SU-DHL-6 (cell line): Measurements from ENCODE around the gene RANGRF.

ENCODE experiments used
- H2AFZ ChIP-seq: fragments of 200-600 bp; sonication (generic); 2 replicates; pipeline ENCODE4 v1.6.1; 2014; ENCODE audit warnings: low read depth, mild to moderate bottlenecking, moderate library complexity, mixed read lengths, antibody characterized with exemption, low read length; ENCODE audit not compliant: severe bottlenecking
- H3F3A ChIP-seq: fragments of 200-600 bp; shearing (Covaris generic); 2 replicates; pipeline ENCODE4 v1.6.0; 2016; ENCODE audit warnings: antibody characterized with exemption, mild to moderate bottlenecking; ENCODE audit not compliant: insufficient read depth
- H3K27ac ChIP-seq: fragments of 200-600 bp; sonication (generic); 2 replicates; pipeline ENCODE4 v1.5.1; 2016; ENCODE audit warnings: low read depth, mild to moderate bottlenecking, low read length, moderate library complexity, mixed read lengths
- H3K27me3 ChIP-seq: fragments of 200-600 bp; sonication (generic), shearing (Covaris generic); 2 replicates; pipeline ENCODE4 v1.6.0; 2014; ENCODE audit warnings: mild to moderate bottlenecking, low read length
- H3K36me3 ChIP-seq: fragments of 200-600 bp; sonication (generic); 2 replicates; pipeline ENCODE4 v1.6.1; 2014; ENCODE audit warnings: mild to moderate bottlenecking, low read length, mixed read lengths
- H3K4me2 ChIP-seq: fragments of 300-600, 200-600 bp; shearing (Covaris generic), sonication (generic); 2 replicates; pipeline ENCODE4 v1.6.0; 2014; ENCODE audit warnings: low read length, low read depth, mild to moderate bottlenecking; ENCODE audit not compliant: poor library complexity, severe bottlenecking
- H3K4me3 ChIP-seq: fragments of 200-600 bp; sonication (generic); 2 replicates; pipeline ENCODE4 v1.5.1; 2014; ENCODE audit warnings: antibody characterized with exemption, low read length, mild to moderate bottlenecking, mixed read lengths; ENCODE audit not compliant: insufficient read depth, poor library complexity, severe bottlenecking
- H3K79me2 ChIP-seq: fragments of 200-600 bp; sonication (generic); 2 replicates; pipeline ENCODE4 v1.6.1; 2014; ENCODE audit warnings: mild to moderate bottlenecking, low read length, moderate library complexity; ENCODE audit not compliant: insufficient read depth
- H3K9ac ChIP-seq: fragments of 200-600 bp; sonication (generic); 2 replicates; pipeline ENCODE4 v1.7.0; 2014; ENCODE audit warnings: mild to moderate bottlenecking, low read length
- H3K9me2 ChIP-seq: fragments of 200-600 bp; sonication (generic); replicated peaks from 2 replicates; pipeline ENCODE4 v1.6.1; 2014; ENCODE audit warnings: low read length; ENCODE audit not compliant: insufficient read depth
- H3K9me3 ChIP-seq: fragments of 200-600 bp; sonication (generic); 2 replicates; pipeline ENCODE4 v1.6.1; 2014; ENCODE audit warnings: low read length, mixed read lengths; ENCODE audit not compliant: insufficient read depth
- H4K20me1 ChIP-seq: fragments of 200-600 bp; sonication (generic); 2 replicates; pipeline ENCODE4 v1.6.1; 2014; ENCODE audit warnings: low read depth, mild to moderate bottlenecking, antibody characterized with exemption, low read length, moderate library complexity, mixed read lengths
- CTCF ChIP-seq: fragments of 200-600 bp; sonication (generic); IDR thresholded peaks from one replicate; pipeline ENCODE4 v1.5.1; 2017; ENCODE audit warnings: antibody characterized with exemption, mild to moderate bottlenecking, low read length, moderate library complexity; ENCODE audit not compliant: insufficient read depth, poor library complexity, severe bottlenecking
- EZH2phosphoT487 ChIP-seq: fragments of 200-600 bp; sonication (generic), shearing (Covaris generic); conservative IDR thresholded peaks from 2 replicates; pipeline ENCODE4 v1.6.1; 2018; ENCODE audit warnings: mild to moderate bottlenecking, antibody characterized with exemption, low read length, moderate library complexity, mixed read lengths

The RANGRF gene

DNA sequence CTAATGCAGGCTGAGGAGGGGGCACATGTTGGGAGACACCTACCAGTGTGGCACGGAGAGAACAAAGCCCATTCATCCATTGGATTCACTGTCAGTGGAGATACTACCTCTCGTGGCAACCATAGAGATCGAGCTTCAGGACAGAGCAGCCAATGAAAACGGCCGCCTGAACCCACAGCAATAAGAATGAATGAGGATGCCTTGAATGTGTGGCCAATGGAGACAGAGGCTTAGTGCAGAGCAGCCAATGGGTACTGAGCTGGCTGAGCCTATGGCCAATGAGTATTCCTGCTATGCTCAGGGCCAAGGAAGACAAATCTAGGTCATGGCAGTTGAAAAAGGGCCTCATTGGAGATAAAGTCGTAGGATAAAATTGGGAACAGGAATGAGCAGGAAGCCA, 32.5 kb downstream of the RANGRF start:
- H4K20me1 ChIP-seq = no peaks in the 10 kb centered on the region
- H3K27ac ChIP-seq = no peak overlapping the region
- TF ChIP-seq CTCF = no peak
- no peak for TF ChIP-seq EZH2phosphoT487
- H2AFZ ChIP-seq = no peak overlapping the region
- H3K9me3 ChIP-seq = no peaks in the 10 kb centered on the region
- H3K27me3 ChIP-seq = no peaks in the 10 kb centered on the region
- no peaks in the 10 kb centered on the region for H3F3A ChIP-seq
- H3K4me3 ChIP-seq = no peak overlapping the region
- H3K36me3 ChIP-seq = no peaks in the 10 kb centered on the region
- no peak overlapping the region for H3K9ac ChIP-seq
- H3K9me2 ChIP-seq = no peaks in the 10 kb centered on the region
- H3K79me2 ChIP-seq = no peaks in the 10 kb centered on the region
- H3K4me2 ChIP-seq = no peak overlapping the region

DNA sequence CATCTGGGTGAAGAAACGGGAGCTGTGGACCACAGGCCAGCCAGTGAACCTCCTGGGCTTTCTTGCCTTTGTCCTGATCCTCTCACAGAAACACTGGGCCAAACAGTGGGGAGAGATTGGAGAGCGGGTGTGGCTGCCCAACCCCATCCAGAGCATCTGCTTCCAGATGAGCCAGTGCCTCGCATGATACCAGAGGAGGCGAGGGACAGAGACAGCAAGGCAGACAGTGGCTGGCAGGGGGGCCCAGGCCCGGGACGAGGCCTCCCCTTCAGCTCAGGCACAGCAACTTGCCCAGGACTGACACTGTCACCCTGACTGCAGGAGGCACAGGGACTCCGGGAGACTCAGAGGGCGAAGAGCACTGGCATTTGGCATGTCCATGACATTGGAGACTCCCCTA, 33.6 kb downstream of the RANGRF start:
- H4K20me1 ChIP-seq = no peaks in the 10 kb centered on the region
- no peak overlapping the region for H3K27ac ChIP-seq
- TF ChIP-seq CTCF = no peak
- TF ChIP-seq EZH2phosphoT487 = no peak
- H3K9me3 ChIP-seq = no peaks in the 10 kb centered on the region
- no peaks in the 10 kb centered on the region for H3K27me3 ChIP-seq
- no peak overlapping the region for H3K4me2 ChIP-seq
- H2AFZ ChIP-seq = no peak overlapping the region
- H3K36me3 ChIP-seq = no peaks in the 10 kb centered on the region
- no peak overlapping the region for H3K9ac ChIP-seq
- no peaks in the 10 kb centered on the region for H3K9me2 ChIP-seq
- no peaks in the 10 kb centered on the region for H3K79me2 ChIP-seq
- no peaks in the 10 kb centered on the region for H3F3A ChIP-seq
- H3K4me3 ChIP-seq = no peak overlapping the region

- Histone ChIP-seq H3K27me3 (no peaks in the 10 kb centered on the region), H2AFZ (no peak overlapping the region), H4K20me1 (no peaks in the 10 kb centered on the region), H3K79me2 (no peaks in the 10 kb centered on the region), H3K9ac (no peak overlapping the region), H3K27ac (no peak overlapping the region), H3K9me3 (no peaks in the 10 kb centered on the region), H3F3A (no peaks in the 10 kb centered on the region), H3K36me3 (no peaks in the 10 kb centered on the region), H3K4me2 (no peak overlapping the region), H3K9me2 (no peaks in the 10 kb centered on the region), H3K4me3 (no peak overlapping the region)
- TF ChIP-seq EZH2phosphoT487 (no peak), CTCF (no peak)
These were observed 35.7 kb downstream of the RANGRF start for GRCh38 chr17:8324132-8324531.

DNA sequence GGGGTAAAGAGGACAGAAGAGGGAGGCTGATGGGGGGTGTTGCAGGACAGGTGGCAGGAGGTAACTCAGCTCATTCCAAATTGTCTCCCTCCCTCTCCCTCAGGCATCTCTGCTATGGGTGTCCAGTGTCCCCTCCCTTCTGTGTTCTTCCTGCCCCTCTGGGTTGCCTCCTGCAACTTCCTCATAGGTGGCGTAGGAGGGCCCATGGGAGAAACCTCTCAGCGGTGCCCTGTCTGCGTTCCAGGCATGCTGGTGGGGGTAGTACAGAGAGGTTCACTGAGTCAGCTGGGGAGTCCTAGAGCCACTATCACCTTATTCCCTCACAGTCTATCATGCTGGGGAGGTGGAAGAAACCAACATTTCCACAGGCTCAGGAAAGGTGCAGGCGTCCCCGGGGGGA, 36.5 kb downstream of the RANGRF start:
- no peaks in the 10 kb centered on the region for H4K20me1 ChIP-seq
- H3K36me3 ChIP-seq = no peaks in the 10 kb centered on the region
- no peak overlapping the region for H3K27ac ChIP-seq
- H3K79me2 ChIP-seq = no peaks in the 10 kb centered on the region
- no peak overlapping the region for H3K4me2 ChIP-seq
- TF ChIP-seq CTCF = no peak
- H3K27me3 ChIP-seq = no peaks in the 10 kb centered on the region
- no peaks in the 10 kb centered on the region for H3F3A ChIP-seq
- H2AFZ ChIP-seq = no peak overlapping the region
- no peak overlapping the region for H3K9ac ChIP-seq
- no peaks in the 10 kb centered on the region for H3K9me3 ChIP-seq
- H3K9me2 ChIP-seq = no peaks in the 10 kb centered on the region
- no peak overlapping the region for H3K4me3 ChIP-seq
